Prostate gland (tissue), 2 donors: ENCODE data around the gene NDUFV1.

ENCODE experiments used
- CTCF ChIP-seq, 4 experiments: fragments of 200-600 bp in 2 of 4; fragments of 450-650 bp in 2 of 4; sonication (generic) in 2 of 4; IDR thresholded peaks; 1 replicate in 3 of 4; 2 replicates in 1 of 4; pipeline ENCODE4 v1.5.1; 2016 to 2019; ENCODE audit warnings: antibody characterized with exemption in 4 of 4, mild to moderate bottlenecking in 2 of 4, moderate library complexity in 2 of 4
- POLR2A ChIP-seq: fragments of 450-650 bp; IDR thresholded peaks from one replicate; pipeline ENCODE4 v1.6.1; 2016; ENCODE audit warnings: antibody characterized with exemption, mild to moderate bottlenecking

- TF ChIP-seq CTCF (IDR thresholded peaks at IDR 0.05) (no peak), POLR2A (no peak)
These were observed 25.1 kb downstream of the NDUFV1 start for GRCh38 chr11:67631853-67632174.
